Smooth muscle cell of trachea (primary cell): ENCODE results near the gene POLR2J2. TPM values are rescaled to one million over a fixed set of nuclear protein-coding genes. Genes with fewer than 3 reads are reported as not detected.

Experiments
- total RNA-seq: library from RNA; depleted of rRNA; stranded (reverse); fragments of >200 nt; gene quantifications from 2 replicates; pipeline ENCODE4 v1.2.1, GENCODE V29; 2014

The POLR2J2 gene
- 2.5 and 4.5 TPM in 2 replicates for total RNA-seq

GRCh38 chr7:102671166-102671955 lies at the start of gene POLR2J2:
Gene POLR2J2 (minus strand): TSS chr7:102671663. CDS start chr7:102671601, 62 bp downstream.

DNA sequence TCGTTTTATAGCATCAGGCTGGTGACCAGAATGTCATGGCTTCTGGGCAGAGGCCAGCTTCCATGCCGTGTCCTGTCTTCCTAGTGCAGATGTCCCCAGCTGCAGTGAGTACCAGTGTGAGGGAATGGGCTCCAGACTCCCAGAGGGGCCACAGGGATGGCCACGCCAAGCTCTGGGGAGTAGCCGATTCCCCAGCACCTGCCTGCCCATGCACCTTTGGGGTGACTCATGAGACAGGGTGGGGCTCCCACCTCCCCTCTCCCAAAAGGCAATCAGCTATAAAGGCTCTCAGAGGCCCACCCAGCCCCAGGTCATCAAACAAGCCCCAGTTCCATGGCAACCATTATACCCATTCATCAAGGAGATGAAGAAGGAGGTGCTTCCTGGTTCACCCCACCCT lies 21.5 kb downstream of the POLR2J2 start, which contains the start of gene SPDYE2B:
Gene SPDYE2B, plus strand, starts transcription at position 396 of the 400 bp plus-strand sequence. CDS start 2,030 bp downstream, outside the sequence.

DNA sequence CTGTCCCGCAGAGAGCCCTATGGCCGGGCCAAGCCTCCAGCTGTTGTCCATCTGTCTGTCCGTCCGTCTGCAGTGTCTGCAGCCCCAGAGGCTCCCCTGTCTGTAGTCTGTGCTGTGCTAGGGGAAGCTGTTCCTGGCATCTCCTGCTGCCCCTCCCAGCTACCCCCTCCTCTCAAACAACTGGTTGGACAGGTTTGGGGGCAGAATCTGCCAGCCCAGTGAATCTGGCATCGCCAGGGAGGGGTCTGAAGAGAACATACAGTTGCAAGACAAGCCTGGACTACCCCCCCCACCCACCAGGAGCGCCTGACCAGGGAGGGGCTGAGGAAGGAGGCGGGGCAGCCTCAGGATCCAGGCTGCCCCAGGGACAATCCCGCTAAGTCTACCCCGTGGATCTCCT lies 28.8 kb downstream of the POLR2J2 start, which contains the start of gene UPK3BL1:
Gene UPK3BL1, minus strand, starts transcription at position 101 of the 400 bp plus-strand sequence. Its CDS starts 50 bp downstream, at position 51.

GRCh38 chr7:102616507-102617125 lies 54.8 kb downstream of the POLR2J2 start, which contains the start of gene RASA4:
Gene RASA4 (minus strand): TSS chr7:102616756. CDS start chr7:102616689, 67 bp downstream.

Other genes starting within 250 kb of the POLR2J2 start
- gene ORAI2, start 238.1 kb downstream of the POLR2J2 start, total RNA-seq = 40.1 and 52.9 TPM in 2 replicates
- gene ALKBH4, start 206.8 kb downstream of the POLR2J2 start, total RNA-seq = 13.2 and 17.4 TPM in 2 replicates
- 15.0 and 23.5 TPM in 2 replicates for gene LRWD1, start 206.7 kb downstream of the POLR2J2 start, total RNA-seq
- 27.6 and 29.4 TPM in 2 replicates for gene POLR2J, start 192.7 kb downstream of the POLR2J2 start, total RNA-seq
- gene RASA4B, start 153.9 kb downstream of the POLR2J2 start, total RNA-seq = 3.0 and 3.5 TPM in 2 replicates
- gene UPK3BL2, start 128.0 kb downstream of the POLR2J2 start, total RNA-seq = 0.99 and 1.9 TPM in 2 replicates
- gene SPDYE2, start 120.4 kb downstream of the POLR2J2 start, total RNA-seq = not detected in 2 replicates
- gene POLR2J3, start 99.1 kb downstream of the POLR2J2 start, total RNA-seq = 28.8 and 33.3 TPM in 2 replicates
- gene RASA4, start 54.9 kb downstream of the POLR2J2 start, total RNA-seq = 6.5 and 7.4 TPM in 2 replicates
- gene UPK3BL1, start 28.9 kb downstream of the POLR2J2 start, total RNA-seq = 10.3 and 12.2 TPM in 2 replicates
- gene SPDYE2B, start 21.3 kb downstream of the POLR2J2 start, total RNA-seq = not detected in 2 replicates
- 10.9 and 13.2 TPM in 2 replicates for gene FAM185A, start 77.3 kb upstream of the POLR2J2 start, total RNA-seq
- gene LRRC17, start 241.3 kb upstream of the POLR2J2 start, total RNA-seq = 82.2 and 143 TPM in 2 replicates